ENCODE data around the gene PCAT7. TPM values are rescaled to one million over a fixed set of nuclear protein-coding genes. Genes with fewer than 3 reads are reported as not detected.

The PCAT7 gene
- polyA plus RNA-seq, 2 of the 4 experiments (the other 2 are of a cell fraction), result 2.1 to 2.8 TPM

DNA sequence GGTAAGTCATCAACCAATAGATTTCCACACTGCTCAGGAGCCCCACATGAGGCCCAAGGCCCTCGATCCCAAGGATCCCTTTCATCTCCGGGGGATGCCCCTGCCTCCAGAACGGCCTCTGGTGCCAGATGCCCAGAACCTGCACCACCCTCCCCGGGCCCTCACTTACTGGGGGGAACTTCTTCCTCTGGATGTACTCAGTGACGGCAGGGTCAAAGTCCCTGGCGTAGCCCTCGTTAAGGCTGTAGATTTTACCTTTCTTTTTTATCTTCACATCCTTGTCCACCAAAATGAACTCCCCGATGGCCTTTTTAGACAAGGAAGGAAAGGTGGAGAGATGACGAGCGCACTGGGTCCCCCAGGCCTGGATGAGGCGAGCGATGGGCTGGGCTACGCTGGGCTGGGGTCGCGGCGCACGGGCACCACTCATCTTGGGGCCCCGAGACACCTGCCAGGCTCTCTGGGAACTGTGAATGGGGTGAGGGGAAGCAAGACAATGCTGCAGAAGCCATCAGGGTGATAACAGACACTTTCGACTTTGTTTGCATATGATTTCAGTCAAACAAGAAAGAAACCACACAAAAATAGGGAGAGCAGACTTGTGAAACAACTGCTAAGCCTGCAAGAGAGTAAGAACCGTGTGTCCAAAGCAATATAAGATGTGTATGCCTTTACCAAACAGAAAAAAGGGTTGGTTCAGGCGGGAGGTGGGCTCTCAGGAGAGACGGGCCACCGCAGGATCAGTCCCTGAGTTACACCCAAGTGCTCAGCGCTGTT, 52.0 kb downstream of the PCAT7 start:
- H3K4me1 ChIP-seq, result no peaks in the 10 kb centered on the region
- H3K9me3 ChIP-seq, result no peaks in the 10 kb centered on the region
- TF ChIP-seq HMGXB4 (CRISPR knock-in tag; IDR thresholded peaks at IDR 0.05; ENCODE audit: borderline replicate concordance), result no peak
- no peak for TF ChIP-seq NR3C1 (IDR thresholded peaks at IDR 0.05)
- no peak for TF ChIP-seq POLR2A (IDR thresholded peaks at IDR 0.05; ENCODE audit: low read length)
- no peak for TF ChIP-seq NFE2L2 (conservative IDR thresholded peaks at IDR 0.05; ENCODE audit: low read length)
- TF ChIP-seq CHD4 (IDR thresholded peaks at IDR 0.05; ENCODE audit: borderline replicate concordance), result no peak
- TF ChIP-seq CEBPB (IDR thresholded peaks at IDR 0.05), result no peak
- no peak for TF ChIP-seq SREBF2 (IDR thresholded peaks at IDR 0.05)
- no peak for TF ChIP-seq ZC3H11A (IDR thresholded peaks at IDR 0.05)
- TF ChIP-seq BCL3 (IDR thresholded peaks at IDR 0.05), result no peak
- TF ChIP-seq E2F6 (IDR thresholded peaks at IDR 0.05; ENCODE audit: borderline replicate concordance, low read depth), result no peak
- DNase-seq (ENCODE audit: low read depth in 1 of 2, low spot score in 1 of 2) (no peak), FAIRE-seq (no peak), ATAC-seq (no peak)
- CTCF ChIA-PET, result interaction anchor here (1.1 to 1.3 kb wide), 3 partner anchors 14 to 521 kb away, joined by 3 to 5 read pairs (median 4); partner anchors contain the start of genes FBP2 and PCAT7
- POLR2A ChIA-PET, result no interaction called here
- H3K4me3 ChIP-seq, result no peak overlapping the region
- H3K27ac ChIP-seq, result no peak overlapping the region
- 76% methylated on average over 24 of the region's 24 CpGs for WGBS (ENCODE audit: missing lambda C conversion rate)
- H3K4me2 ChIP-seq, result no peak overlapping the region

GRCh38 chr9:94607423-94607691, 52.5 kb downstream of the PCAT7 start:
- Histone ChIP-seq H3K4me1 (no peaks in the 10 kb centered on the region), H3K4me2 (no peak overlapping the region), H3K27ac (no peak overlapping the region), H3K4me3 (no peak overlapping the region), H3K9me3 (no peaks in the 10 kb centered on the region)
- FAIRE-seq (no peak), DNase-seq (ENCODE audit: low read depth in 1 of 2, low spot score in 1 of 2) (no peak), ATAC-seq (no peak)
- TF ChIP-seq RARB (CRISPR knock-in tag; IDR thresholded peaks at IDR 0.05) (no peak), HOXB13 (CRISPR knock-in tag; IDR thresholded peaks at IDR 0.05; ENCODE audit: low read depth) (no peak), FOXS1 (CRISPR knock-in tag; IDR thresholded peaks at IDR 0.05) (no peak), TP53 (CRISPR knock-in tag; IDR thresholded peaks at IDR 0.05) (no peak), MYC (IDR thresholded peaks at IDR 0.05; ENCODE audit: borderline replicate concordance, low read length) (no peak), FOSB (CRISPR knock-in tag; IDR thresholded peaks at IDR 0.05) (no peak), PHF8 (IDR thresholded peaks at IDR 0.05; ENCODE audit: borderline replicate concordance, low read depth) (no peak)
- TF ChIP-seq, protein P1, sequence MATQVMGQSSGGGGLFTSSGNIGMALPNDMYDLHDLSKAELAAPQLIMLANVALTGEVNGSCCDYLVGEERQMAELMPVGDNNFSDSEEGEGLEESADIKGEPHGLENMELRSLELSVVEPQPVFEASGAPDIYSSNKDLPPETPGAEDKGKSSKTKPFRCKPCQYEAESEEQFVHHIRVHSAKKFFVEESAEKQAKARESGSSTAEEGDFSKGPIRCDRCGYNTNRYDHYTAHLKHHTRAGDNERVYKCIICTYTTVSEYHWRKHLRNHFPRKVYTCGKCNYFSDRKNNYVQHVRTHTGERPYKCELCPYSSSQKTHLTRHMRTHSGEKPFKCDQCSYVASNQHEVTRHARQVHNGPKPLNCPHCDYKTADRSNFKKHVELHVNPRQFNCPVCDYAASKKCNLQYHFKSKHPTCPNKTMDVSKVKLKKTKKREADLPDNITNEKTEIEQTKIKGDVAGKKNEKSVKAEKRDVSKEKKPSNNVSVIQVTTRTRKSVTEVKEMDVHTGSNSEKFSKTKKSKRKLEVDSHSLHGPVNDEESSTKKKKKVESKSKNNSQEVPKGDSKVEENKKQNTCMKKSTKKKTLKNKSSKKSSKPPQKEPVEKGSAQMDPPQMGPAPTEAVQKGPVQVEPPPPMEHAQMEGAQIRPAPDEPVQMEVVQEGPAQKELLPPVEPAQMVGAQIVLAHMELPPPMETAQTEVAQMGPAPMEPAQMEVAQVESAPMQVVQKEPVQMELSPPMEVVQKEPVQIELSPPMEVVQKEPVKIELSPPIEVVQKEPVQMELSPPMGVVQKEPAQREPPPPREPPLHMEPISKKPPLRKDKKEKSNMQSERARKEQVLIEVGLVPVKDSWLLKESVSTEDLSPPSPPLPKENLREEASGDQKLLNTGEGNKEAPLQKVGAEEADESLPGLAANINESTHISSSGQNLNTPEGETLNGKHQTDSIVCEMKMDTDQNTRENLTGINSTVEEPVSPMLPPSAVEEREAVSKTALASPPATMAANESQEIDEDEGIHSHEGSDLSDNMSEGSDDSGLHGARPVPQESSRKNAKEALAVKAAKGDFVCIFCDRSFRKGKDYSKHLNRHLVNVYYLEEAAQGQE (IDR thresholded peaks at IDR 0.05), result no peak
- 90% methylated on average over 8 of the region's 8 CpGs for WGBS (ENCODE audit: missing lambda C conversion rate)
- POLR2A ChIA-PET, result no interaction called here
- CTCF ChIA-PET, result no interaction called here

Data from A549 (cell line).